Measurements from ENCODE around the gene HS3ST1. TPM values are rescaled to one million over a fixed set of nuclear protein-coding genes. Genes with fewer than 3 reads are reported as not detected.

Gene HS3ST1
- total and polyA plus RNA-seq, 7 donors = 0.04 to 0.50 (median 0.10) TPM

DNA sequence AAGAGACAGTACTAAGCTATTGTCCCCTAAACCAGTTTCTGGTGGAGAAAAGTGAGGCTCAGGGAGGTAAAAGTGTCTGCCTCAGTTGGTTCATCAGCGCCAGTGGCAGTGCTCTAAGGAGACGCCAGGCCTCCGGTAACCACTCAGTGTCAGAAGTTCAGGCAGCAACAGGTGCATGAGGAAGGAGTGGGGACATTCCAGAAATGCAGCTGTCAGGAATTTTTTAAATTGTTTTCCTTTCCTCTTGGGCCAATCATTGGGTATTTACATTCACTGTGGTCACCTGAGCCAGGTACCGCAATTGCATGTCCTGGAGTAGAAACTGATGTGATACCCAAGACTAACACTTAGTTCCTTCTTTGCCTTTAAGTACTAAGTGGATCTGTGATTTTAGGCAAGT lies 40.2 kb upstream of the HS3ST1 start:
- DNase-seq = no peak
- 39 to 48% (median 45%) methylated on average over 4 of the region's 4 CpGs for WGBS, 3 donors
- Histone ChIP-seq H3K27me3 (ENCODE audit: insufficient read depth in 3 of 3, low read length in 2 of 3) (no peaks in the 10 kb centered on the region), H3K9me3 (no peaks in the 10 kb centered on the region), H3K4me3 (no peak overlapping the region), H3K36me3 (ENCODE audit: insufficient read depth in 1 of 2, low read depth in 1 of 2) (no peaks in the 10 kb centered on the region), H3K27ac (no peak overlapping the region), H3K4me1 (no peaks in the 10 kb centered on the region)
- intact Hi-C loops (cut with DNase I) = no loop called here
- no peak for ATAC-seq
- TF ChIP-seq, protein P1, sequence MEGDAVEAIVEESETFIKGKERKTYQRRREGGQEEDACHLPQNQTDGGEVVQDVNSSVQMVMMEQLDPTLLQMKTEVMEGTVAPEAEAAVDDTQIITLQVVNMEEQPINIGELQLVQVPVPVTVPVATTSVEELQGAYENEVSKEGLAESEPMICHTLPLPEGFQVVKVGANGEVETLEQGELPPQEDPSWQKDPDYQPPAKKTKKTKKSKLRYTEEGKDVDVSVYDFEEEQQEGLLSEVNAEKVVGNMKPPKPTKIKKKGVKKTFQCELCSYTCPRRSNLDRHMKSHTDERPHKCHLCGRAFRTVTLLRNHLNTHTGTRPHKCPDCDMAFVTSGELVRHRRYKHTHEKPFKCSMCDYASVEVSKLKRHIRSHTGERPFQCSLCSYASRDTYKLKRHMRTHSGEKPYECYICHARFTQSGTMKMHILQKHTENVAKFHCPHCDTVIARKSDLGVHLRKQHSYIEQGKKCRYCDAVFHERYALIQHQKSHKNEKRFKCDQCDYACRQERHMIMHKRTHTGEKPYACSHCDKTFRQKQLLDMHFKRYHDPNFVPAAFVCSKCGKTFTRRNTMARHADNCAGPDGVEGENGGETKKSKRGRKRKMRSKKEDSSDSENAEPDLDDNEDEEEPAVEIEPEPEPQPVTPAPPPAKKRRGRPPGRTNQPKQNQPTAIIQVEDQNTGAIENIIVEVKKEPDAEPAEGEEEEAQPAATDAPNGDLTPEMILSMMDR (IDR thresholded peaks at IDR 0.05) = no peak

DNA sequence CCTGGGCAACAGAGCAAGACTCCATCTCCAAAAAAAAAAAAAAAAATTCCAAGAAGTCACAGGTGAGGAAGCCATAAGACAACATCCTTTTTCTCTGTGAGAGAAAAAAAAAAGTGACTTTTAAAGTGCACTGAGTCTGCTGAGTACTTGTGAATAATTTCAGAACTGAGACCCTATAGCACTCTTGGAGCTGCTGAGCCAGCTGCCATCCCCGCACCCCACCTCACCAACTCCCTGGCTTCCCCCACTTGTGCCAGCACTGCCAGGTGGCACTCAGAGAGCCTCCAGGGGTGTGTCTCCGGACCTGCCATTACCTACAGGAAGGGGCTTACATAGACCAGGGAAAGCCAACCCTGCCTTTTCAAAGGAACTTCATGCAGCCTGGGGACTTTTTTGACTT lies 39.2 kb upstream of the HS3ST1 start:
- TF ChIP-seq, protein P1 (IDR thresholded peaks at IDR 0.05) = no peak
- ATAC-seq (no peak), DNase-seq (no peak)
- Histone ChIP-seq H3K9me3 (no peaks in the 10 kb centered on the region), H3K4me3 (no peak overlapping the region), H3K27ac (no peak overlapping the region), H3K27me3 (ENCODE audit: insufficient read depth in 3 of 3, low read length in 2 of 3) (no peaks in the 10 kb centered on the region), H3K36me3 (ENCODE audit: insufficient read depth in 1 of 2, low read depth in 1 of 2) (no peaks in the 10 kb centered on the region), H3K4me1 (no peaks in the 10 kb centered on the region)
- intact Hi-C loops (cut with DNase I) = no loop called here
- WGBS, 3 donors = 39 to 70% (median 60%) methylated on average over 2 of the region's 2 CpGs

DNA sequence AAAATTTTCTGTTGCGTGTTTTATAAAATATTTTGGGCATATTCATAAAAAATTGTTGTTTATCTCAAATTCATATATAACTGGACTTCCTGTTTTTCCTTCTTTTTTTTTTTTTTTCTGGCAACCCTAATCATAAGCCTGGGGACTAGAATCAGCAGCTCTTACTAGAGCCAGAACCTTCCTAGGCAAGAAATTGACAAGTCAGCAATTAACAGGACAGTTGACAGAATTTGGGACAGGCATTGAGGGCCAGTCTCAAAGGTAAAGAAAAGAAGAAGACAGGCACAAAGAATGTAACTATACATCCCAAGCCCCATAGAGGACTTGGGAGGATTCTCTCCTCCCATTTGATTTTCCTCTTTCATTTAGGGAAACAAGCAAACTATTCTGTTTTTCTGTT lies 35.0 kb upstream of the HS3ST1 start:
- Histone ChIP-seq H3K4me1 (no peaks in the 10 kb centered on the region), H3K36me3 (ENCODE audit: insufficient read depth in 1 of 2, low read depth in 1 of 2) (no peaks in the 10 kb centered on the region), H3K4me3 (no peak overlapping the region), H3K9me3 (no peaks in the 10 kb centered on the region), H3K27me3 (ENCODE audit: insufficient read depth in 3 of 3, low read length in 2 of 3) (no peaks in the 10 kb centered on the region), H3K27ac (no peak overlapping the region)
- DNase-seq (no peak), ATAC-seq (no peak)
- intact Hi-C loops (cut with DNase I) = no loop called here
- 79 to 93% (median 89%) methylated on average over 1 of the region's 1 CpG for WGBS, 3 donors
- TF ChIP-seq, protein P1 (IDR thresholded peaks at IDR 0.05) = no peak

DNA sequence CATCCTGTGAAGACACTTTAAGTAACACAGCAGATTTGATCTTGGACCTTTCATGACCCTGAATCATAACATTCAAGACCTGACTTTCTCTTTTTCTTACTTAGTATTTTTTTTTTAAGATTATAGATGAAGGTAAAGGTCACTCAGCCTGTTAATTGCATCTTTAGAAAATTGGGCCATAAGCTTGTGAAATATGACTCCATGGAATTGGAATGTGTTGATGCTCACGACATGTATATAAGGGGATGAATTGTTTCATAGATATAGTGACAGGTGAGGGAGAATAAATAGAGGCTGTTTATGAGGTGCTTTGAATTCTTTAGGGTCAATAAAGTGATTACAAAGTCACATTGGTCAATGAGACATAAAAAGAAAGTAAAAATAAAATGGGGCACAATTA lies 27.7 kb upstream of the HS3ST1 start:
- Histone ChIP-seq H3K4me3 (no peak overlapping the region), H3K27ac (no peak overlapping the region), H3K4me1 (no peaks in the 10 kb centered on the region), H3K27me3 (ENCODE audit: insufficient read depth in 3 of 3, low read length in 2 of 3) (no peaks in the 10 kb centered on the region), H3K9me3 (peaks cover 2% of the 10 kb centered on the region), H3K36me3 (ENCODE audit: insufficient read depth in 1 of 2, low read depth in 1 of 2) (no peaks in the 10 kb centered on the region)
- 43 to 47% (median 44%) methylated on average over 1 of the region's 1 CpG for WGBS, 3 donors
- intact Hi-C loops (cut with DNase I) = no loop called here
- DNase-seq (no peak), ATAC-seq (no peak)
- TF ChIP-seq, protein P1 (IDR thresholded peaks at IDR 0.05) = no peak

DNA sequence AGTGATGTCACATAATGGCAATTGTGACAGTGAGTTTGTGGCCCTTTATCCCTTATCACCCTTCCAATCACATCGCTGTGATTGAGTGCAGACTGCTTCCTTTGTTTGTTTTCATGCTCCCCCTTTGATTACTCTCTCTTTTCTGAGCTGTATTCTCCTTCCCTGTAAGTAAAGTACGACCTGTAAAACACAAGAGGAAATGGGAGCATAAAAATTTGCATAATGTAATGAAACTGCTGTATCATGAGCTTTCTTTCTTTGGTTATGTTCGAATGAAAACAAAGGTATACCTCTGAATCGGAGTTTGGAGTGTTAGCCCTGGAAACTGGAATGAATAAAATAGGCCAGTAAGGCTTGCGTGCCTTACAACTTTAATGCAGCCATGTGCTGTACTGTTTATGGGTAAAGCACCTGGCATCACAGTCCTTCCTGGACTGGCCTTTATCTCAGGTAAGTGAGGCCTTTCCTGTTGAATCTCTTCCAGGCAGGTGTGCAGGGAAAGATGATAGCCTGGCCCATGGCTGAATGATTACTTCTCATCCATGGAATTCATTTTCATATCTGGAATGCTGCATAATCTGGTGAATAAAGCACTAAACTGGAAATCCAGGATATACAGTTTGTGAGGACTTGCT lies 26.6 kb upstream of the HS3ST1 start:
- intact Hi-C loops (cut with DNase I) = no loop called here

More for the DNA sequence above, 26.6 kb upstream of the HS3ST1 start:
- TF ChIP-seq, protein P1 (IDR thresholded peaks at IDR 0.05) = no peak
- Histone ChIP-seq H3K36me3 (ENCODE audit: insufficient read depth in 1 of 2, low read depth in 1 of 2) (no peaks in the 10 kb centered on the region), H3K27ac (no peak overlapping the region), H3K4me1 (no peaks in the 10 kb centered on the region), H3K4me3 (no peak overlapping the region), H3K27me3 (ENCODE audit: insufficient read depth in 3 of 3, low read length in 2 of 3) (peaks cover 0 to 3% (median 0%) of the 10 kb centered on the region in 3 donors), H3K9me3 (peaks cover 2% of the 10 kb centered on the region)
- no peak for DNase-seq
- WGBS, 3 donors = 69 to 72% (median 70%) methylated on average over 5 of the region's 5 CpGs
- no peak for ATAC-seq

All from psoas muscle (tissue), 8 donors.